HCT116 (cell line): Measurements from ENCODE around the gene ARHGAP27. TPM values are rescaled to one million over a fixed set of nuclear protein-coding genes. Genes with fewer than 3 reads are reported as not detected.

Experiments used
- ATAC-seq: fragments of 200-7000 bp; cut with Tn5 transposase; 2 replicates; pipeline ENCODE4 v1.9.1; 2020; ENCODE audit warnings: mild to moderate bottlenecking, moderate library complexity
- BruUV-seq: library from RNA; stranded (reverse); fragments of 400-500 nt; replicated peaks from 2 replicates; lab custom pipeline; 2021; lab: Mats Ljungman, UMichigan
- CTCF ChIA-PET: fragments of 300-600 bp; sonication (Branson Sonifier 250); formaldehyde crosslinking; loops from one replicate; lab custom pipeline; 2021; ENCODE audit warnings: antibody characterized with exemption; lab: Charles Lee
- POLR2A ChIA-PET: fragments of 300-600, 350-600 bp; sonication (Branson Sonifier 250); formaldehyde crosslinking; loops from one replicate; lab custom pipeline; 2021; ENCODE audit warnings: antibody characterized with exemption; lab: Charles Lee
- RAD21 ChIA-PET, 2 experiments: fragments of 300-600 bp; sonication (Branson Sonifier 250); formaldehyde crosslinking; loops; one replicate each; lab custom pipeline; 2023; ENCODE audit warnings: low total read pairs in 2 of 2; ENCODE audit not compliant: uncharacterized antibody in 2 of 2, unreplicated experiment in 2 of 2, low non-redundant PET in 1 of 2; lab: Charles Lee
- DNase-seq: peaks from one replicate; pipeline ENCODE4 v3.0.0-alpha.2; 2010; ENCODE audit warnings: low read depth, low spot score
- H2AFZ ChIP-seq: fragments of 200-600 bp; shearing (Covaris generic), sonication (generic); 2 replicates; pipeline ENCODE4 v1.6.1; 2017; ENCODE audit warnings: low read depth, mixed run types, mixed read lengths, antibody characterized with exemption, low read length; ENCODE audit not compliant: poor library complexity, severe bottlenecking
- H3K27ac ChIP-seq: 2 replicates; pipeline ENCODE4 v1.5.1; 2012; ENCODE audit warnings: low read depth, low read length
- H3K27me3 ChIP-seq: fragments of 200-600 bp; sonication (generic); 2 replicates; pipeline ENCODE4 v1.6.1; 2016; ENCODE audit warnings: mixed run types, low read length, mixed read lengths; ENCODE audit not compliant: insufficient read depth
- H3K36me3 ChIP-seq, 2 experiments: fragments of 200-500 bp in 1 of 2; fragments of 200-600 bp in 1 of 2; sonication (Bioruptor generic) in 1 of 2; sonication (generic) in 1 of 2; 2 replicates each; pipeline versions ENCODE4 v1.5.1 to v1.6.1; 2014 to 2016; ENCODE audit warnings: low read length in 2 of 2, inconsistent platforms in 1 of 2, mixed read lengths in 1 of 2, mixed run types in 1 of 2; ENCODE audit not compliant: insufficient read depth in 2 of 2, control insufficient read depth in 1 of 2
- H3K4me1 ChIP-seq, 2 experiments: fragments of 200-600 bp in 1 of 2; sonication (generic) in 1 of 2; 2 replicates each; pipeline versions ENCODE4 v1.5.1 to v1.6.1; 2012 to 2017; ENCODE audit warnings: low read length in 2 of 2, inconsistent platforms in 1 of 2, mild to moderate bottlenecking in 1 of 2, mixed read lengths in 1 of 2, mixed run types in 1 of 2, moderate library complexity in 1 of 2; ENCODE audit not compliant: insufficient read depth in 2 of 2, control insufficient read depth in 1 of 2
- H3K4me2 ChIP-seq: fragments of 200-600 bp; sonication (generic); 2 replicates; pipeline ENCODE4 v1.6.1; 2017; ENCODE audit warnings: mixed run types, low read length, mixed read lengths
- H3K4me3 ChIP-seq, 2 experiments: fragments of 200-600 bp in 1 of 2; sonication (generic) in 1 of 2; replicated peaks in 1 of 2; 2 replicates each; pipeline ENCODE4 v1.5.1; 2011 to 2016; ENCODE audit warnings: low read length in 2 of 2, control low read depth in 1 of 2, low read depth in 1 of 2, mild to moderate bottlenecking in 1 of 2, mixed read lengths in 1 of 2, mixed run types in 1 of 2
- H3K79me2 ChIP-seq: fragments of 200-600 bp; sonication (generic); 2 replicates; pipeline ENCODE4 v1.6.1; 2017; ENCODE audit warnings: mild to moderate bottlenecking, mixed run types, low read length, moderate library complexity, mixed read lengths; ENCODE audit not compliant: insufficient read depth
- H3K9ac ChIP-seq: fragments of 200-600 bp; sonication (generic); 2 replicates; pipeline ENCODE4 v1.6.1; 2016; ENCODE audit warnings: low read length, mixed read lengths
- H3K9me2 ChIP-seq: fragments of 200-600 bp; sonication (generic), shearing (Covaris generic); 2 replicates; pipeline ENCODE4 v1.6.1; 2017; ENCODE audit warnings: mixed run types, mild to moderate bottlenecking, moderate library complexity; ENCODE audit not compliant: insufficient read depth
- H3K9me3 ChIP-seq, 2 experiments: fragments of 200-500 bp in 1 of 2; fragments of 200-600 bp in 1 of 2; sonication (Bioruptor generic) in 1 of 2; sonication (generic) in 1 of 2; 2 replicates each; pipeline ENCODE4 v1.6.1; 2014 to 2017; ENCODE audit warnings: low read length in 2 of 2, mixed read lengths in 2 of 2, inconsistent platforms in 1 of 2, low read depth in 1 of 2, mild to moderate bottlenecking in 1 of 2, mixed run types in 1 of 2, moderate library complexity in 1 of 2; ENCODE audit not compliant: control insufficient read depth in 1 of 2, insufficient read depth in 1 of 2
- H4K20me1 ChIP-seq: fragments of 200-600 bp; sonication (generic), shearing (Covaris generic); 2 replicates; pipeline ENCODE4 v1.6.1; 2017; ENCODE audit warnings: mixed run types, mild to moderate bottlenecking, moderate library complexity; ENCODE audit not compliant: insufficient read depth
- EGR1 ChIP-seq: IDR thresholded peaks from 2 replicates; pipeline ENCODE4 v1.6.1; 2012; ENCODE audit warnings: low read depth
- ELF1 ChIP-seq: IDR thresholded peaks from 2 replicates; pipeline ENCODE4 v1.6.1; 2012; ENCODE audit warnings: low read depth, borderline replicate concordance
- POLR2AphosphoS5 ChIP-seq: IDR thresholded peaks from 2 replicates; pipeline ENCODE4 v1.6.1; 2011; ENCODE audit warnings: mild to moderate bottlenecking, low read depth, low read length, moderate library complexity
- SP1 ChIP-seq: IDR thresholded peaks from 2 replicates; pipeline ENCODE4 v1.6.1; 2012; ENCODE audit warnings: low read depth
- SRF ChIP-seq: IDR thresholded peaks from 2 replicates; pipeline ENCODE4 v1.6.1; 2012; ENCODE audit warnings: low read depth
- TCF7L2 ChIP-seq: IDR thresholded peaks from 2 replicates; pipeline ENCODE4 v1.7.0; 2011; ENCODE audit warnings: borderline replicate concordance, inconsistent platforms; ENCODE audit not compliant: insufficient read depth, insufficient read length; ENCODE audit errors: extremely low read depth
- ZFX ChIP-seq: fragments of 450-650 bp; IDR thresholded peaks from 2 replicates; pipeline ENCODE4 v1.6.1; 2017
- intact Hi-C: fragments of 100-400 bp; cut with micrococcal nuclease; formaldehyde crosslinking; loops from 2 replicates; pipeline ENCODE4 v1.10.0; 2022
- total RNA-seq: library from RNA; stranded (reverse); gene quantifications from one replicate; pipeline ENCODE4 v1.2.1, GENCODE V29; 2021; ENCODE audit not compliant: unreplicated experiment
- TF ChIP-seq, protein P1 (sequence below): IDR thresholded peaks from 2 replicates; pipeline ENCODE4 v1.6.1; 2011; ENCODE audit warnings: mild to moderate bottlenecking, low read length, moderate library complexity; ENCODE audit not compliant: insufficient replicate concordance; ENCODE audit errors: extremely low read depth
- TF ChIP-seq, protein P2 (sequence below): IDR thresholded peaks from 2 replicates; pipeline ENCODE4 v1.6.1; 2012

ARHGAP27 gene
- total RNA-seq, 1 experiment from 2014 or later = 46.7 TPM

DNA sequence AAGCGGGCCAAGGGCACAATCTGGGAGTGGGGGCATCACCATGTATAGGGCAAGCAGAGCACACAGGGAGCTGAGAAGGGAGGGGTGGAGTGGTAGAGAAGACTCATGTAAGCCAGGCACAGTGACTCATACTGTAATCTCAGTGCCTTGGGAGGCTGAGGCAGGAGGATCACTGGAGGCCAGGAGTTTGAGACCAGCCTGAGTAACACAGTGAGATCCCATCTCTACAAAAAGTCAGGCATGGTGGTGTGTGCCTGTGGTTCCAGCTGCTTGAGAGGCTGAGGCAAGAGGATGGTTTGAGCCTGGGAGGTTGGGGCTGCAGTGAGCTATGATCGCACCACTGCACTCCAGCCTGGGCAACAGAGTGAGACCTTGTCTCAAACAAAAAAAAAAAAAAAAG, 40.8 kb downstream of the ARHGAP27 start:
- H3K4me1 ChIP-seq = peaks cover 0 to 20% of the 10 kb centered on the region in 2 experiments; a peak in 2 of 4 replicates
- CTCF ChIA-PET = interaction anchor here (1.1 to 9.5 kb wide), 2 partner anchors 34 to 440 kb away, joined by 3 to 58 read pairs; no protein-coding TSS in a partner anchor
- H3K27ac ChIP-seq = no peak overlapping the region
- H3K27me3 ChIP-seq = no peaks in the 10 kb centered on the region
- no TSS peak for BruUV-seq
- intact Hi-C loops = no loop called here
- ATAC-seq (no peak), DNase-seq (no peak)
- H3K79me2 ChIP-seq = no peaks in the 10 kb centered on the region
- no peaks in the 10 kb centered on the region for H3K9me2 ChIP-seq
- H3K36me3 ChIP-seq = peaks cover 0 to 7% of the 10 kb centered on the region in 2 experiments; a peak in 1 of 4 replicates
- TF ChIP-seq SRF (no peak), ELF1 (no peak), SP1 (no peak), TCF7L2 (no peak), EGR1 (no peak), ZFX (no peak), POLR2AphosphoS5 (no peak)
- TF ChIP-seq, protein P1, sequence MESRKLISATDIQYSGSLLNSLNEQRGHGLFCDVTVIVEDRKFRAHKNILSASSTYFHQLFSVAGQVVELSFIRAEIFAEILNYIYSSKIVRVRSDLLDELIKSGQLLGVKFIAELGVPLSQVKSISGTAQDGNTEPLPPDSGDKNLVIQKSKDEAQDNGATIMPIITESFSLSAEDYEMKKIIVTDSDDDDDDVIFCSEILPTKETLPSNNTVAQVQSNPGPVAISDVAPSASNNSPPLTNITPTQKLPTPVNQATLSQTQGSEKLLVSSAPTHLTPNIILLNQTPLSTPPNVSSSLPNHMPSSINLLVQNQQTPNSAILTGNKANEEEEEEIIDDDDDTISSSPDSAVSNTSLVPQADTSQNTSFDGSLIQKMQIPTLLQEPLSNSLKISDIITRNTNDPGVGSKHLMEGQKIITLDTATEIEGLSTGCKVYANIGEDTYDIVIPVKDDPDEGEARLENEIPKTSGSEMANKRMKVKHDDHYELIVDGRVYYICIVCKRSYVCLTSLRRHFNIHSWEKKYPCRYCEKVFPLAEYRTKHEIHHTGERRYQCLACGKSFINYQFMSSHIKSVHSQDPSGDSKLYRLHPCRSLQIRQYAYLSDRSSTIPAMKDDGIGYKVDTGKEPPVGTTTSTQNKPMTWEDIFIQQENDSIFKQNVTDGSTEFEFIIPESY = no peak
- TF ChIP-seq, protein P2, sequence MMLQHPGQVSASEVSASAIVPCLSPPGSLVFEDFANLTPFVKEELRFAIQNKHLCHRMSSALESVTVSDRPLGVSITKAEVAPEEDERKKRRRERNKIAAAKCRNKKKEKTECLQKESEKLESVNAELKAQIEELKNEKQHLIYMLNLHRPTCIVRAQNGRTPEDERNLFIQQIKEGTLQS = no peak
- no peaks in the 10 kb centered on the region for H4K20me1 ChIP-seq
- H2AFZ ChIP-seq = no peak overlapping the region
- RAD21 ChIA-PET = interaction anchor here in 1 of 2 experiments (0.7 kb wide), 1 partner anchor 178 kb away, joined by 6 read pairs; no protein-coding TSS in a partner anchor
- H3K9me3 ChIP-seq = no peaks in the 10 kb centered on the region
- H3K4me3 ChIP-seq = no peak overlapping the region
- POLR2A ChIA-PET = interaction anchor here (1.0 to 1.8 kb wide), 3 partner anchors 18 to 34 kb away, joined by 3 to 5 read pairs (median 3); no protein-coding TSS in a partner anchor
- H3K4me2 ChIP-seq = no peak overlapping the region
- no peak overlapping the region for H3K9ac ChIP-seq
